Left colon (tissue), 2 donors: ENCODE data around the gene ALOX12B. TPM values are rescaled to one million over a fixed set of nuclear protein-coding genes. Genes with fewer than 3 reads are reported as not detected.
"Not testable (repeated sequence)": the region's sequence is repeated elsewhere in the genome, so short reads cannot be mapped to it uniquely, and the experiment has no call there.

Experiments used
- ATAC-seq: fragments of 200-7000 bp; cut with Tn5 transposase; one replicate; pipeline ENCODE4 v1.9.1; 2020; ENCODE audit warnings: mild to moderate bottlenecking, moderate library complexity
- DNase-seq, 2 donors: peaks; one replicate each; pipeline ENCODE4 v3.0.0-alpha.2; 2020
- intact Hi-C, 2 donors: fragments of 100-400 bp; cut with DNase I in 1 of 2; cut with micrococcal nuclease in 1 of 2; formaldehyde crosslinking; loops; one replicate each; pipeline versions ENCODE4 v1.11.2 to v1.14.0; 2022; cut with DNase I, micrococcal nuclease
- microRNA-seq, 2 donors: library from miRNA; unstranded; fragments of <30 nt; microRNA quantifications; one replicate each; pipeline versions ENCODE4 v1.1.0 to v1.2.0, GENCODE V29; 2020
- total RNA-seq, 2 donors: library from RNA; stranded (reverse); fragmentation: NEBNext Ultra II Directional; extraction: Animal tissue kit (Norgen Biotek cat#: 25700); gene quantifications; one replicate each; pipeline ENCODE4 v1.2.1, GENCODE V29; 2021
- donor health status: DM: no; HTN: no; CAD: no.
- donor health status: DM: yes; HTN: yes; CAD: no.

ALOX12B gene
- total RNA-seq, 2 donors from 2014 or later, result 0.82 TPM; not detected in 1

DNA sequence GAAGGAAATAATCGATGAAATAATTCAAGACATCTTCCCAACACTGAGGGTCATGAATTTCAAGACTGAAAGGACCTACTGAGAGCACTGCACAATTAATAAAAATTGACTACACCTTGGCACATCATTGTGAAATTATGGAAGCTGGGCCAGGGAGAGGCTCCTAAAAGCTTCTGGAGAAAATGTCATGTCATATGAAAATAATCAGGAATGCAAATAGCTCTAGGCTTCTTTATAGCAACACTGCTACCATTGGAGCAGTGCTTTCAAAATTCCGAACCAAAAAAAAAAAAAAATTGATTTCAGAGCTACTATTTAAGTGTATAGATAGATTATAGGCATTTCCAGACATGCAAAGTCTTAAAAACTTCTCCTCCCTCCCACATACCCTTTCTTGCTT lies 55.1 kb downstream of the ALOX12B start:
- ATAC-seq (no peak), DNase-seq (no peak)
- intact Hi-C loops, result no loop called here

- intact Hi-C loops, result no loop called here
- DNase-seq, result no peak
- no peak for ATAC-seq
Measured at GRCh38 chr17:8031950-8032349, 55.6 kb downstream of the ALOX12B start.

DNA sequence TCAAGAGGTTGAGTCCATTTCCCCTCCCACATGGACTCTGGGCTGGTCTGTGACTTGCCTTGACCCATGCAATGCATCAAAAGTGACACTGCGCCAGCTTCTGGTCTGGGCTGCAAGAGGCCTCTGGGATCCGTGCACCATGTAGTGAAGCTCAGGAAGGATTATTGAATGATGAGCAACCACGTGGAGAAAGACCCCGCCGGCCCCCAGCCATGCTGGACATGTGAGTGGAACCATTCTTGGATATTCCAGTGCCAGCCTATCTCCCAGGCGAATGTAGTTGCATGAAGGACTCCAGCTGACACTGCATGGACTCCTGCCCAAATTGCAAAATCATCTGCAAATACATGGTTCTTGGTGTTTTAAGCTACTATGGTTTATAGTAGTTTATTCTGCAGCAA lies 56.3 kb downstream of the ALOX12B start:
- no peak for DNase-seq
- ATAC-seq, result no peak
- intact Hi-C loops, result no loop called here

DNA sequence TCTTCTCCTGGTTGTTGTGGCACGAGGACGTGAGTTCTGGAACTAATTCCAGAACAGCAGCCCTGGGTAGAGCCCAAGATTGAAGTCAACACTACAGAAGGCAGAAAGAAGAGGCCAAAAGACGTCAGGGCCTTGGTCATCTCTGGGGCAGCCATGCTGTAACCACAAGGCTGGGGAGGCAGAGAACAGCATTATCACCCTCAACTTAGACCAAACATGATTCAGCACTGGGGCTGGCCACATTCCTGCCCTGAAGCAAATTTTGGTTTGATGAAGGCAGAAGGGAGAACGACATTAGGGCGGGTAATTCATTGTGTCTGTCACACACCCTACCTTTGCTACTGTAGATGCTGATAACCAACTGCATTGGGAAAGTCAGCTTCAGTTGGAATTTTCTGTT lies 58.4 kb downstream of the ALOX12B start:
- intact Hi-C loops, result no loop called here
- ATAC-seq (no peak), DNase-seq (no peak)

DNA sequence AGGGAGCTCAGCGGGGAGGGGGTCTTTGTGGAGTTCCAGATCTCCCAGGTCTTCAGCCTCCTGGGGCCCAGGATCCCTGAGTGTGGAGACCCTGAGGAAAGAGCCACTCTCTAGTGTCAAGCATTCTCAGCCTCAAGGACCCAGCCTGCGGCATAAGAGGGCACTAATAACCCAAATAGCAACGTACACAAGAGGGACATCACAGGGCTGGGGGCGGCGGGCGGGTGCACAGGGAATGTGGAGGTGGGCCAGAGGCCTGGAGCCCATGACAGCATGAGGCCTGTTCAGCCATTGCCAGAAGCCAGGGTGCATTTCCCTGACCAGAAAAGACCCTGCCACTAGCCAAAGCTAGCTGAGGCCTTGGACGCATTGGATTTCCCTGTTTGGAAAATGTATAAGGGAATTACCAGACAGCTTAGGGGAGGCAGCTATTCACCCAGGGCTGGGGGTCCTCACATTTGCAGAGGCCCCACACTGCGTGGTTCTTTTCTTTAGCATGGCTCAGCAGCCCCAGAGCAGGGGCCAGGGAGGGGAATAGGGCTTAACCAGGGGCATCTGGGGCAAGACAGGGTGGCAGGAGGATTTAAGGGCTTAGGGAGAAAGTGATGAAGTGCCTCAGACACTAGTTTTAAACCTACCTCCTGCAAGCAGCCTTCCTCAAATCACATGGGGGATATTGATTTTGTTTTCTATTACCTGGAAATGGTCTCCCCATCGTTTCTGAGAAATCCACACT lies 62.2 kb downstream of the ALOX12B start:
- ATAC-seq (no peak), DNase-seq (no peak)
- intact Hi-C loops, result no loop called here

DNA sequence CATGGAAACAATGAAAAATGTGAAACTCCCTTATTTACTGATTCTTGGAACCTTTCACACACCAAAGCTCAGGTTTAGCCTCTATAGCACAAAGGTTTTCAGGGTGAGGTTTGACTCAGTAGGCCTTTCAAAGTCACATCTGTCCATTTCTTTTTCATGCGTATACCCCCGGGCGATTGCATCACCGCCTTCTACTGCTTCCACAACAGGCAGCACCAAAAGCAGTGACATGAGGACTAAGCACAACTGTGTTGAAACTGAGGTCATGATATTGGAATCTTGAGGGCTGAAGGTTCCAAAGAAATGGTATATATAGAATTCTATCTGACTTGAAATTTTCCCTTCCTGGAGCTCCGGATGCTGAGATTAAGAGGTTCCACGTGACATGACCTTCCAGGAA lies 63.4 kb downstream of the ALOX12B start:
- intact Hi-C loops, ATAC-seq, DNase-seq: not testable (repeated sequence)

Small RNAs within 50 kb of the gene (microRNA-seq; reads per million reads assigned to microRNA genes)
- 0 reads per million in 2 donors for gene MIR4314

Other genes starting within 250 kb of the ALOX12B start
- gene TMEM88, start 232.7 kb downstream of the ALOX12B start, total RNA-seq, result 1 to 10 TPM; 3.8 to 6.1 TPM
- gene NAA38, start 230.2 kb downstream of the ALOX12B start, total RNA-seq, result 10 to 100 TPM; 49.7 to 83.0 TPM
- 1 to 10 TPM; 8.3 to 9.0 TPM for gene CYB5D1, start 229.7 kb downstream of the ALOX12B start, total RNA-seq
- gene CHD3, start 198.9 kb downstream of the ALOX12B start, total RNA-seq, result 10 to 100 TPM; 51.3 to 51.9 TPM
- gene RNF227, start 171.4 kb downstream of the ALOX12B start, total RNA-seq, result 1 to 10 TPM; 1.2 to 2.1 TPM
- gene KCNAB3, start 157.9 kb downstream of the ALOX12B start, total RNA-seq, result 1 to 10 TPM; 2.2 to 3.1 TPM
- gene TRAPPC1, start 155.8 kb downstream of the ALOX12B start, total RNA-seq, result 100 to 1,000 TPM; 121 to 122 TPM
- 10 to 100 TPM; 25.8 to 26.7 TPM for gene CNTROB, start 155.5 kb downstream of the ALOX12B start, total RNA-seq
- gene GUCY2D, start 85.1 kb downstream of the ALOX12B start, total RNA-seq, result not detected
- 1 to 10 TPM in 1 of 2 donors, under 1 TPM in 1; 0.55 to 2.5 TPM for gene ALOX15B, start 48.7 kb downstream of the ALOX12B start, total RNA-seq
- not detected for gene ALOXE3, start 30.8 kb upstream of the ALOX12B start, total RNA-seq
- gene HES7, start 36.4 kb upstream of the ALOX12B start, total RNA-seq, result not detected
- 100 to 1,000 TPM in 1 of 2 donors, 10 to 100 TPM in 1; 35.0 to 113 TPM for gene PER1, start 64.7 kb upstream of the ALOX12B start, total RNA-seq
- 10 to 100 TPM; 45.1 to 56.3 TPM for gene VAMP2, start 75.2 kb upstream of the ALOX12B start, total RNA-seq
- gene TMEM107, start 88.7 kb upstream of the ALOX12B start, total RNA-seq, result 10 to 100 TPM; 11.3 to 12.6 TPM
- 10 to 100 TPM; 12.2 to 13.3 TPM for gene BORCS6, start 102.5 kb upstream of the ALOX12B start, total RNA-seq
- gene AURKB, start 122.9 kb upstream of the ALOX12B start, total RNA-seq, result 10 to 100 TPM in 1 of 2 donors, 1 to 10 TPM in 1; 6.4 to 22.4 TPM
- 10 to 100 TPM; 38.7 to 38.8 TPM for gene CTC1, start 160.3 kb upstream of the ALOX12B start, total RNA-seq
- gene PFAS, start 161.6 kb upstream of the ALOX12B start, total RNA-seq, result 10 to 100 TPM; 17.0 to 23.9 TPM
- 10 to 100 TPM; 11.8 to 13.4 TPM for gene RANGRF, start 201.0 kb upstream of the ALOX12B start, total RNA-seq
- 10 to 100 TPM in 1 of 2 donors, 1 to 10 TPM in 1; 7.2 to 11.8 TPM for gene SLC25A35, start 207.7 kb upstream of the ALOX12B start, total RNA-seq
- 1 to 10 TPM; 1.7 to 2.6 TPM for gene ARHGEF15, start 222.5 kb upstream of the ALOX12B start, total RNA-seq